GM23338 (cell line): ENCODE results near the gene CYB5RL. TPM values are rescaled to one million over a fixed set of nuclear protein-coding genes. Genes with fewer than 3 reads are reported as not detected.

Experiments
- ATAC-seq: fragments of 200-7000 bp; cut with Tn5 transposase; 3 replicates; pipeline ENCODE4 v1.9.1; 2020
- DNase-seq: peaks from one replicate; pipeline ENCODE4 v3.0.0-alpha.2; 2015; ENCODE audit warnings: low spot score
- H2AFZ ChIP-seq: fragments of 200-600 bp; sonication (generic); 2 replicates; pipeline ENCODE4 v1.8.0; 2016; ENCODE audit warnings: antibody characterized with exemption, mild to moderate bottlenecking, moderate library complexity
- H3F3A ChIP-seq: fragments of 200-600 bp; sonication (generic); replicated peaks from 2 replicates; pipeline ENCODE4 v1.8.0; 2017; ENCODE audit warnings: antibody characterized with exemption, mixed run types, low read depth
- H3K27ac ChIP-seq: fragments of 200-600 bp; sonication (generic); 2 replicates; pipeline ENCODE4 v1.6.1; 2016; ENCODE audit warnings: low read depth
- H3K27me3 ChIP-seq: fragments of 200-600 bp; sonication (generic); 2 replicates; pipeline ENCODE4 v1.8.0; 2016; ENCODE audit warnings: mild to moderate bottlenecking, mixed run types, moderate library complexity; ENCODE audit not compliant: insufficient read depth
- H3K36me3 ChIP-seq: fragments of 200-600 bp; sonication (generic); 2 replicates; pipeline ENCODE4 v1.8.0; 2016; ENCODE audit warnings: mild to moderate bottlenecking; ENCODE audit not compliant: insufficient read depth
- H3K4me1 ChIP-seq: fragments of 200-600 bp; sonication (generic); 2 replicates; pipeline ENCODE4 v1.8.0; 2016; ENCODE audit warnings: mild to moderate bottlenecking, moderate library complexity; ENCODE audit not compliant: insufficient read depth
- H3K4me2 ChIP-seq: fragments of 200-600 bp; sonication (generic); 2 replicates; pipeline ENCODE4 v1.7.1; 2017; ENCODE audit warnings: mixed run types
- H3K4me3 ChIP-seq: fragments of 200-600 bp; sonication (generic); 2 replicates; pipeline ENCODE4 v1.6.1; 2016; ENCODE audit warnings: mixed run types
- H3K79me2 ChIP-seq: fragments of 200-600 bp; sonication (generic); replicated peaks from 2 replicates; pipeline ENCODE4 v1.8.0; 2017; ENCODE audit warnings: mild to moderate bottlenecking; ENCODE audit not compliant: insufficient read depth
- H3K9me2 ChIP-seq: fragments of 200-600 bp; sonication (generic); 2 replicates; pipeline ENCODE4 v1.8.0; 2017; ENCODE audit not compliant: insufficient read depth
- H4K20me1 ChIP-seq: fragments of 200-600 bp; sonication (generic); replicated peaks from 2 replicates; pipeline ENCODE4 v1.8.0; 2017; ENCODE audit warnings: mild to moderate bottlenecking; ENCODE audit not compliant: insufficient read depth
- H3K27ac Mint-ChIP-seq: 2 replicates; pipeline ENCODE4 v1.8.0; 2020; ENCODE audit warnings: inconsistent platforms, mild to moderate bottlenecking, moderate library complexity, mixed read lengths
- H3K27me3 Mint-ChIP-seq: 3 replicates; pipeline ENCODE4 v1.8.0; 2022; ENCODE audit warnings: low read depth, mild to moderate bottlenecking, moderate library complexity, mixed read lengths, inconsistent platforms; ENCODE audit not compliant: insufficient read depth, poor library complexity
- H3K36me3 Mint-ChIP-seq: 3 replicates; pipeline ENCODE4 v1.8.0; 2021; ENCODE audit warnings: low read depth, mild to moderate bottlenecking, inconsistent platforms, moderate library complexity, mixed read lengths
- H3K4me1 Mint-ChIP-seq: 3 replicates; pipeline ENCODE4 v1.8.0; 2020; ENCODE audit warnings: mild to moderate bottlenecking, inconsistent platforms, mixed read lengths
- H3K4me3 Mint-ChIP-seq: 3 replicates; pipeline ENCODE4 v1.8.0; 2021; ENCODE audit warnings: moderate library complexity, mild to moderate bottlenecking, inconsistent platforms, mixed read lengths
- H3K9me3 Mint-ChIP-seq: 3 replicates; pipeline ENCODE4 v1.8.0; 2020; ENCODE audit warnings: moderate library complexity, mild to moderate bottlenecking, inconsistent platforms, mixed read lengths
- CREB1 ChIP-seq: fragments of 250-450 bp; sonication (Bioruptor Pico); IDR thresholded peaks from 2 replicates; pipeline ENCODE4 v1.5.0; 2020; ENCODE audit warnings: low read depth, mild to moderate bottlenecking, moderate library complexity
- EZH2 ChIP-seq: fragments of 200-600 bp; sonication (generic); IDR thresholded peaks from one replicate; pipeline ENCODE4 v1.8.0; 2017; ENCODE audit warnings: antibody characterized with exemption, mild to moderate bottlenecking, low read depth; ENCODE audit not compliant: unreplicated experiment
- EZH2phosphoT487 ChIP-seq: fragments of 200-600 bp; sonication (generic); IDR thresholded peaks from one replicate; pipeline ENCODE4 v1.8.1; 2018; ENCODE audit warnings: antibody characterized with exemption; ENCODE audit not compliant: unreplicated experiment
- JUNB ChIP-seq: IDR thresholded peaks from one replicate; pipeline ENCODE4 v1.6.1; 2016; ENCODE audit warnings: antibody characterized with exemption; ENCODE audit not compliant: unreplicated experiment
- NANOG ChIP-seq: IDR thresholded peaks from 2 replicates; pipeline ENCODE4 v1.6.1; 2016; ENCODE audit warnings: antibody characterized with exemption, borderline replicate concordance
- POLR2AphosphoS5 ChIP-seq: IDR thresholded peaks from 2 replicates; pipeline ENCODE4 v1.6.1; 2016; ENCODE audit warnings: antibody characterized with exemption, low read depth
- STAT1 ChIP-seq: IDR thresholded peaks from one replicate; pipeline ENCODE4 v1.6.1; 2016; ENCODE audit warnings: antibody characterized with exemption; ENCODE audit not compliant: unreplicated experiment
- ZNF114 ChIP-seq: fragments of 250-450 bp; sonication (Bioruptor Pico); IDR thresholded peaks from 2 replicates; pipeline ENCODE4 v1.5.0; 2020; ENCODE audit warnings: mild to moderate bottlenecking, moderate library complexity
- ZNF331 ChIP-seq: fragments of 250-450 bp; sonication (Bioruptor Pico); IDR thresholded peaks from 2 replicates; pipeline ENCODE4 v1.5.0; 2020; ENCODE audit warnings: low read depth, mild to moderate bottlenecking, moderate library complexity
- polyA plus RNA-seq: library from polyadenylated mRNA; unstranded; fragments of >200 nt; fragmentation: Nextera tagmentation; extraction: Ambion mirVana; gene quantifications from 2 replicates; pipeline ENCODE4 v1.2.1, GENCODE V29; 2016
- total RNA-seq: library from RNA; depleted of rRNA; stranded (reverse); fragments of >200 nt; shearing (Covaris generic); gene quantifications from 2 replicates; pipeline ENCODE4 v1.2.3, GENCODE V29; 2014
- TF ChIP-seq, protein P1 (sequence below): IDR thresholded peaks from one replicate; pipeline ENCODE4 v1.6.1; 2018; ENCODE audit warnings: antibody characterized with exemption; ENCODE audit not compliant: unreplicated experiment
- TF ChIP-seq, protein P2 (sequence below): IDR thresholded peaks from 2 replicates; pipeline ENCODE4 v1.6.1; 2016; ENCODE audit warnings: antibody characterized with exemption

The CYB5RL gene
- total and polyA plus RNA-seq, 2 experiments from 2014 or later = 5.9 to 11.5 TPM

DNA sequence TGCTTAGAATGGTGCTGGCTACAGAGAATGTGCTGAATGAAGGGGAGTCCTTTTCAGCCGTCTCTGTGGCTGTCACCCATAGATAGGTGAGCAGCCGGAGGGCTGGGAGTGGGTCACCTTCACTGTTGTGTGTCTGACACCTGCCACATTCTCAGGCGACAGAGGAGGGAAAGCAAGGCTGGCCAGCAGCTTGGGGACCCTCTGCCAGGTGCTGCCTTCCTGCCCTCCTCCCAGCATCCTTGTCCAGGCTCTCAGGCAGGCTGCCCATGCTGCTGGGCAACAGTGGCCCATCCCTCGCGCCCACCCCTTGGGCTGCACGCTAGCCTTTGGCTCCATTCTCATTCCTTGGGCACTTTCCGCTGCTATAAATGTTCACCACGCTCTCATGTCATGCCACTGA is 22.1 kb downstream of the CYB5RL start:
- Mint-ChIP-seq H3K9me3 (no peaks in the 10 kb centered on the region), H3K36me3 (peaks cover 7% of the 10 kb centered on the region; the same call in 2 of the 3 replicates)
- ATAC-seq = no peak

DNA sequence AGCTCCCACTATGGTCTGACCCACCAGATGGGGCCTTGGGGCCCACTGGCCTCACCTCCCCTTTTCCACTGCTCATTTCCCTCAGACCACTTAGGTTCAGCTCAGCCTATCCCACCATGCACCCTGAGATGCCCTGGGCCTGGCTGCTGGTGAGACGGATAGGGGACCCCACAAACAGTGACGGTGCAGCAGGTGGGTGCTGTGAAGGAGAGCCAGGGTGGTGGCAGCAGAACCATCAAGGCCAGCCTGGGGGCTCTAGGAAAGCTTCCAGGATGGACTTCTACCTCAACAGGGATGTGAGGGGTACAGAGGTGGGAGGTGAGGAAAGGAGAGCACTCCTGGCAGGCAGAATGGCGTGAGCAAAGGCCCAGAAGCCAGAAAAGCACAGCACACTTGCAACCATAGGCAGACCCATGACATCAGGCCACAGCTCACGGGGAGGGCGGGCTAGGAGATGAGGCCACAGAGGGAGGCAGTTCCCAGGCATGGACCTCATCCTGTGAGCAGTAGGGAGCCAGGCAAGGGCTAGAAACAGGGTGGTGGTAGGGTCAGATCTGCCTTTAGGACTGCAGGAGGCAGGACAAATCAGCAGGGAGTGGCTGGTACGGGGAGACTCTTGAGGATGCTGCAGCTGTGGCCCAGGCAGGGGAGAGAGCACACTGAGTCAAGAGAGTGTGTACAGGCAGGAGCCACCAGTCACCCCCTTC is 23.1 kb downstream of the CYB5RL start:
- H4K20me1 ChIP-seq = no peaks in the 10 kb centered on the region
- no peaks in the 10 kb centered on the region for H3K4me1 ChIP-seq
- H3K27me3 Mint-ChIP-seq = peaks cover 4% of the 10 kb centered on the region
- H3K27ac ChIP-seq = no peak overlapping the region
- H3K4me3 ChIP-seq = no peak overlapping the region
- no peaks in the 10 kb centered on the region for H3K79me2 ChIP-seq
- H3K27me3 ChIP-seq = no peaks in the 10 kb centered on the region
- no peaks in the 10 kb centered on the region for H3K9me2 ChIP-seq
- H2AFZ ChIP-seq = no peak overlapping the region
- H3K36me3 Mint-ChIP-seq = peaks cover 5% of the 10 kb centered on the region; the same call in 2 of the 3 replicates
- H3F3A ChIP-seq = no peaks in the 10 kb centered on the region
- H3K9me3 Mint-ChIP-seq = no peaks in the 10 kb centered on the region
- no peak overlapping the region for H3K4me2 ChIP-seq
- no peaks in the 10 kb centered on the region for H3K36me3 ChIP-seq
- peaks cover 2% of the 10 kb centered on the region; the same call in 2 of the 3 replicates for H3K4me1 Mint-ChIP-seq
- ATAC-seq = no peak
- no peak for DNase-seq
- H3K27ac Mint-ChIP-seq = no peak overlapping the region
- TF ChIP-seq CREB1 (no peak), ZNF331 (CRISPR knock-in tag) (no peak), EZH2phosphoT487 (no peak), NANOG (no peak), STAT1 (no peak), JUNB (no peak), ZNF114 (CRISPR knock-in tag) (no peak), EZH2 (no peak)
- TF ChIP-seq, protein P1, sequence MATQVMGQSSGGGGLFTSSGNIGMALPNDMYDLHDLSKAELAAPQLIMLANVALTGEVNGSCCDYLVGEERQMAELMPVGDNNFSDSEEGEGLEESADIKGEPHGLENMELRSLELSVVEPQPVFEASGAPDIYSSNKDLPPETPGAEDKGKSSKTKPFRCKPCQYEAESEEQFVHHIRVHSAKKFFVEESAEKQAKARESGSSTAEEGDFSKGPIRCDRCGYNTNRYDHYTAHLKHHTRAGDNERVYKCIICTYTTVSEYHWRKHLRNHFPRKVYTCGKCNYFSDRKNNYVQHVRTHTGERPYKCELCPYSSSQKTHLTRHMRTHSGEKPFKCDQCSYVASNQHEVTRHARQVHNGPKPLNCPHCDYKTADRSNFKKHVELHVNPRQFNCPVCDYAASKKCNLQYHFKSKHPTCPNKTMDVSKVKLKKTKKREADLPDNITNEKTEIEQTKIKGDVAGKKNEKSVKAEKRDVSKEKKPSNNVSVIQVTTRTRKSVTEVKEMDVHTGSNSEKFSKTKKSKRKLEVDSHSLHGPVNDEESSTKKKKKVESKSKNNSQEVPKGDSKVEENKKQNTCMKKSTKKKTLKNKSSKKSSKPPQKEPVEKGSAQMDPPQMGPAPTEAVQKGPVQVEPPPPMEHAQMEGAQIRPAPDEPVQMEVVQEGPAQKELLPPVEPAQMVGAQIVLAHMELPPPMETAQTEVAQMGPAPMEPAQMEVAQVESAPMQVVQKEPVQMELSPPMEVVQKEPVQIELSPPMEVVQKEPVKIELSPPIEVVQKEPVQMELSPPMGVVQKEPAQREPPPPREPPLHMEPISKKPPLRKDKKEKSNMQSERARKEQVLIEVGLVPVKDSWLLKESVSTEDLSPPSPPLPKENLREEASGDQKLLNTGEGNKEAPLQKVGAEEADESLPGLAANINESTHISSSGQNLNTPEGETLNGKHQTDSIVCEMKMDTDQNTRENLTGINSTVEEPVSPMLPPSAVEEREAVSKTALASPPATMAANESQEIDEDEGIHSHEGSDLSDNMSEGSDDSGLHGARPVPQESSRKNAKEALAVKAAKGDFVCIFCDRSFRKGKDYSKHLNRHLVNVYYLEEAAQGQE = no peak
- TF ChIP-seq, protein P2, sequence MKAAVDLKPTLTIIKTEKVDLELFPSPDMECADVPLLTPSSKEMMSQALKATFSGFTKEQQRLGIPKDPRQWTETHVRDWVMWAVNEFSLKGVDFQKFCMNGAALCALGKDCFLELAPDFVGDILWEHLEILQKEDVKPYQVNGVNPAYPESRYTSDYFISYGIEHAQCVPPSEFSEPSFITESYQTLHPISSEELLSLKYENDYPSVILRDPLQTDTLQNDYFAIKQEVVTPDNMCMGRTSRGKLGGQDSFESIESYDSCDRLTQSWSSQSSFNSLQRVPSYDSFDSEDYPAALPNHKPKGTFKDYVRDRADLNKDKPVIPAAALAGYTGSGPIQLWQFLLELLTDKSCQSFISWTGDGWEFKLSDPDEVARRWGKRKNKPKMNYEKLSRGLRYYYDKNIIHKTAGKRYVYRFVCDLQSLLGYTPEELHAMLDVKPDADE = no peak
- H3K4me3 Mint-ChIP-seq = no peak overlapping the region

More for the DNA sequence above, 22.1 kb downstream of the CYB5RL start:
- H3K4me3 ChIP-seq = no peak overlapping the region
- Mint-ChIP-seq H3K27me3 (peaks cover 4% of the 10 kb centered on the region), H3K4me1 (peaks cover 3% of the 10 kb centered on the region; the same call in 2 of the 3 replicates), H3K27ac (no peak overlapping the region), H3K4me3 (no peak overlapping the region)
- H4K20me1 ChIP-seq = no peaks in the 10 kb centered on the region
- no peak overlapping the region for H2AFZ ChIP-seq
- no peak for DNase-seq
- no peaks in the 10 kb centered on the region for H3K36me3 ChIP-seq
- no peaks in the 10 kb centered on the region for H3K79me2 ChIP-seq
- no peaks in the 10 kb centered on the region for H3K27me3 ChIP-seq
- no peak overlapping the region for H3K4me2 ChIP-seq
- no peaks in the 10 kb centered on the region for H3F3A ChIP-seq
- H3K27ac ChIP-seq = no peak overlapping the region
- no peaks in the 10 kb centered on the region for H3K9me2 ChIP-seq
- H3K4me1 ChIP-seq = no peaks in the 10 kb centered on the region
- TF ChIP-seq STAT1 (no peak), EZH2 (no peak), POLR2AphosphoS5 (no peak)
- TF ChIP-seq, protein P2 = no peak
- TF ChIP-seq, protein P1 = no peak
